Natural killer cell (primary cell): ENCODE results near the gene CARMIL1. TPM values are rescaled to one million over a fixed set of nuclear protein-coding genes. Genes with fewer than 3 reads are reported as not detected.

Source experiments
- ATAC-seq, 3 donors: fragments of 150-1000 bp in 2 of 3; fragments of 200-7000 bp in 1 of 3; cut with Tn5 transposase; 1 replicate in 1 of 3; 2 replicates in 2 of 3; pipeline ENCODE4 v1.10.0; 2021; ENCODE audit warnings: mild to moderate bottlenecking in 2 of 3, moderate library complexity in 2 of 3
- DNase-seq, 2 donors: peaks; one replicate each; pipeline versions ENCODE4 v3.0.0 to v3.0.0-alpha.2; 2013 to 2021; ENCODE audit warnings: mixed read lengths in 1 of 2
- H3K27ac ChIP-seq: one replicate; pipeline ENCODE4 v1.5.1; 2013; ENCODE audit warnings: mild to moderate bottlenecking, low read length
- H3K27me3 ChIP-seq: one replicate; pipeline ENCODE4 v1.6.1; 2013; ENCODE audit warnings: low read length; ENCODE audit not compliant: control insufficient read depth, insufficient read depth
- H3K36me3 ChIP-seq: one replicate; pipeline ENCODE4 v1.6.1; 2013; ENCODE audit warnings: low read length; ENCODE audit not compliant: control insufficient read depth, insufficient read depth
- H3K4me1 ChIP-seq: one replicate; pipeline ENCODE4 v1.6.1; 2013; ENCODE audit warnings: low read length; ENCODE audit not compliant: control insufficient read depth, insufficient read depth
- H3K4me3 ChIP-seq: one replicate; pipeline ENCODE4 v1.5.1; 2013; ENCODE audit warnings: low read length
- H3K9me3 ChIP-seq: one replicate; pipeline ENCODE4 v1.6.1; 2013; ENCODE audit warnings: low read length; ENCODE audit not compliant: control insufficient read depth, insufficient read depth
- H3K27ac Mint-ChIP-seq, 2 donors: one replicate each; pipeline ENCODE4 v1.8.0; 2022; ENCODE audit warnings: mild to moderate bottlenecking in 2 of 2, mixed read lengths in 2 of 2, moderate library complexity in 1 of 2
- H3K27me3 Mint-ChIP-seq, 2 donors: one replicate each; pipeline ENCODE4 v1.8.0; 2022; ENCODE audit warnings: low read depth in 2 of 2, mixed read lengths in 2 of 2
- H3K36me3 Mint-ChIP-seq: one replicate; pipeline ENCODE4 v1.8.0; 2022; ENCODE audit warnings: mixed read lengths
- H3K4me1 Mint-ChIP-seq, 2 donors: one replicate each; pipeline ENCODE4 v1.8.0; 2022; ENCODE audit warnings: mixed read lengths in 2 of 2
- H3K4me3 Mint-ChIP-seq: one replicate; pipeline ENCODE4 v1.8.0; 2022; ENCODE audit warnings: mild to moderate bottlenecking, moderate library complexity, mixed read lengths
- H3K9me3 Mint-ChIP-seq, 2 donors: one replicate each; pipeline ENCODE4 v1.8.0; 2022; ENCODE audit warnings: mixed read lengths in 2 of 2
- WGBS: methylation state at CpG from one replicate; pipeline ENCODE4 v1.1.7; 2013; ENCODE audit warnings: missing lambda C conversion rate; ENCODE audit not compliant: insufficient coverage; 5-methylcytosine and 5-hydroxymethylcytosine counted together
- intact Hi-C: fragments of 100-400 bp; cut with micrococcal nuclease; formaldehyde crosslinking; loops from one replicate; pipeline ENCODE4 v1.14.2; 2022
- total RNA-seq, 4 donors: library from RNA; stranded (reverse); fragments of 120-200 nt in 1 of 4; gene quantifications; one replicate each; pipeline versions ENCODE4 v1.2.3 to v1.2.4, GENCODE V29; 2013 to 2022
- TF ChIP-seq, protein P1 (sequence below): fragments of 200-600 bp; IDR thresholded peaks from one replicate; pipeline ENCODE4 v1.8.0; 2022; ENCODE audit warnings: antibody characterized with exemption

CARMIL1 gene
- total RNA-seq, 3 donors from 2014 or later (not counting 1 experiment from before 2014, with no cell fraction given), result 0.25 to 1.1 (median 0.35) TPM

DNA sequence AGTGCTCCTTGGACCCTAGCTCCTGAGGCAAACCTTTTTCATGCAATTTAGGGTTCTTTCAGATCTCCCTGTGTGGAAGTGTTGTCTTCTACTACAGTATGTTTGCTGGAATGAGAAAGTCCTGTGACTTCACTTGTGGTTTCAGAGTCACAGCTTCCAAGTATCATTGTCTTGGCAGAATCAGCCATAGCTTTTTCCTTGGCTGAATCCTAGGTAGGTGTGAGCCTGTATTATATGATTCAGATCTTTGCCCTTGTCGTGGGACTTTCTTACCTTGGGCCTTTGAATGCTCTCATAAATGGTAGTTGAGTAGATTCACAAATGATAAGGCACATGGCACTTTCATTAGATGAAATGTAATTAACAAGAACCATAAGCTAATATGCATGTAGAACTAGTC, 16.5 kb downstream of the CARMIL1 start:
- intact Hi-C loops, result no loop called here
- H3K9me3 ChIP-seq, result no peaks in the 10 kb centered on the region
- no peak overlapping the region for H3K4me3 ChIP-seq
- ATAC-seq (no peak), DNase-seq (no peak)
- no peak overlapping the region for H3K27ac ChIP-seq
- Mint-ChIP-seq H3K4me1 (no peaks in the 10 kb centered on the region), H3K27me3 (peaks cover under 1 to 24% of the 10 kb centered on the region in 2 donors), H3K36me3 (no peaks in the 10 kb centered on the region), H3K4me3 (no peak overlapping the region), H3K9me3 (no peaks in the 10 kb centered on the region), H3K27ac (no peak overlapping the region)
- no peaks in the 10 kb centered on the region for H3K27me3 ChIP-seq
- H3K4me1 ChIP-seq, result no peaks in the 10 kb centered on the region
- no peaks in the 10 kb centered on the region for H3K36me3 ChIP-seq
- WGBS, result 78% methylated on average over 1 of the region's 1 CpG
- TF ChIP-seq, protein P1, sequence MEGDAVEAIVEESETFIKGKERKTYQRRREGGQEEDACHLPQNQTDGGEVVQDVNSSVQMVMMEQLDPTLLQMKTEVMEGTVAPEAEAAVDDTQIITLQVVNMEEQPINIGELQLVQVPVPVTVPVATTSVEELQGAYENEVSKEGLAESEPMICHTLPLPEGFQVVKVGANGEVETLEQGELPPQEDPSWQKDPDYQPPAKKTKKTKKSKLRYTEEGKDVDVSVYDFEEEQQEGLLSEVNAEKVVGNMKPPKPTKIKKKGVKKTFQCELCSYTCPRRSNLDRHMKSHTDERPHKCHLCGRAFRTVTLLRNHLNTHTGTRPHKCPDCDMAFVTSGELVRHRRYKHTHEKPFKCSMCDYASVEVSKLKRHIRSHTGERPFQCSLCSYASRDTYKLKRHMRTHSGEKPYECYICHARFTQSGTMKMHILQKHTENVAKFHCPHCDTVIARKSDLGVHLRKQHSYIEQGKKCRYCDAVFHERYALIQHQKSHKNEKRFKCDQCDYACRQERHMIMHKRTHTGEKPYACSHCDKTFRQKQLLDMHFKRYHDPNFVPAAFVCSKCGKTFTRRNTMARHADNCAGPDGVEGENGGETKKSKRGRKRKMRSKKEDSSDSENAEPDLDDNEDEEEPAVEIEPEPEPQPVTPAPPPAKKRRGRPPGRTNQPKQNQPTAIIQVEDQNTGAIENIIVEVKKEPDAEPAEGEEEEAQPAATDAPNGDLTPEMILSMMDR, result no peak

DNA sequence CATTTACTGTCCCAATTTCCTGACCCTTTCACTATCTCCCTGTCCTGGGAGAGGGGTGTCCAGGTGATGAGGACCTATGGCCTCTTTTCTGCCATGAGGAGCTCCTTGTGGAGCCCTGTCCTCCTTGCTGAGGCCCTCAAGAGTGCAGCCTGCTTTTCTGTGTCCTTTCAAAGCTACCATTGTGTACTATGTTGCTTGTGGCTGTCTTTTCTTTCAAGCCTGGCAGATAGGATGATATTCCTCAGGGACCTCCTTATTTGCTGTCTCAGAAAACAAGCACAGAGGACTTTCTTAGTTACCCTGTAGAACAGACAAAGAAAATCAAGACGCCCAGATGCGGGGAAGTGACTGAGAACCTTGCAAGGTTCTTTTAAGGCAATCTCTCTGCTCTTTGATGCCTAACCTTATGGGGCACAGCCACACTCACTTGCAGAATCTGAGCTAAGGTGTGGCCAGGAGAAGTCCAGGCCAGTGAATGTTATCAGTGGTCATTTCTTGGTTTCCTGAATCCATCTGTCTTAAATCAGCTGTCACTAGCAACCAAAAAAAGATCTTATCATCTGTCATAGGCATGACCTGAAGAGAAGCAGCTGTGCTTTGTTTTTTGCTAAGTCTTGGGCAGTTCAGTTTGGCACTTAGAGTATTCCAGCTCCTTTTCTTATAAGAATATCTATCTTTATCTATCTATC, 17.2 kb downstream of the CARMIL1 start:
- Mint-ChIP-seq H3K27ac (no peak overlapping the region), H3K9me3 (no peaks in the 10 kb centered on the region), H3K4me1 (no peaks in the 10 kb centered on the region), H3K4me3 (no peak overlapping the region), H3K36me3 (no peaks in the 10 kb centered on the region), H3K27me3 (peaks cover 0 to 24% of the 10 kb centered on the region in 2 donors)
- Histone ChIP-seq H3K27me3 (no peaks in the 10 kb centered on the region), H3K36me3 (no peaks in the 10 kb centered on the region), H3K27ac (no peak overlapping the region), H3K4me1 (no peaks in the 10 kb centered on the region), H3K9me3 (no peaks in the 10 kb centered on the region), H3K4me3 (no peak overlapping the region)
- TF ChIP-seq, protein P1, result no peak
- ATAC-seq, result no peak
- intact Hi-C loops, result no loop called here
- 75% methylated on average over 2 of the region's 2 CpGs for WGBS
- DNase-seq, result no peak

DNA sequence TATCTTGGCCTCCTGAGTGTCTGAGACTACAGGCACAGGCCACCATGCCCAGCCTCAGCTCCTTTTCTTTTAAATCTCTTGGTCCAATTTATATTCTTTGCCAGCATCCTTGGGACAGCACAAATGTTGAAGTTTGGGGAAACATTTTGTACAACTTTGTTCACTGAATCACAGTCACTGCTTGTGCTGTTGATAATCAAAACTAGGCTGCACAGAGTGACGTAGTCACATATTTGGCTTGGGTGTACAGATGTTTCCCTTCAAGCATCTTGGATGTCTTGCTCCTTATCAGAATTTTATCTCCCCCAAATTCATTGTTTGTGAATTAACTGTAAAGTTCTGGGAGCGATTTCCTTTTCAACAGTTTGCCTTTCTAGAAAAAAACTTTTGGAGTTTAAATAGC, 17.9 kb downstream of the CARMIL1 start:
- TF ChIP-seq, protein P1, result no peak
- H3K27me3 Mint-ChIP-seq, result peaks cover 0 to 24% of the 10 kb centered on the region in 2 donors
- Histone ChIP-seq H3K4me3 (no peak overlapping the region), H3K27me3 (no peaks in the 10 kb centered on the region), H3K27ac (no peak overlapping the region), H3K9me3 (no peaks in the 10 kb centered on the region), H3K4me1 (no peaks in the 10 kb centered on the region), H3K36me3 (no peaks in the 10 kb centered on the region)
- intact Hi-C loops, result no loop called here
- H3K36me3 Mint-ChIP-seq, result no peaks in the 10 kb centered on the region
- no peak overlapping the region for H3K4me3 Mint-ChIP-seq
- no peaks in the 10 kb centered on the region for H3K4me1 Mint-ChIP-seq
- 100% methylated on average over 1 of the region's 2 CpGs for WGBS
- no peak for ATAC-seq
- H3K27ac Mint-ChIP-seq, result no peak overlapping the region
- H3K9me3 Mint-ChIP-seq, result no peaks in the 10 kb centered on the region
- DNase-seq, result no peak
